HepG2 (cell line): ENCODE measurements around the gene PRPF38B. TPM values are rescaled to one million over a fixed set of nuclear protein-coding genes. Genes with fewer than 3 reads are reported as not detected.
"Not testable (repeated sequence)": the region's sequence is repeated elsewhere in the genome, so short reads cannot be mapped to it uniquely, and the experiment has no call there.

Experiments used
- ATAC-seq: fragments of 200-7000 bp; cut with Tn5 transposase; 3 replicates; pipeline ENCODE4 v1.9.1; 2020; ENCODE audit warnings: mild to moderate bottlenecking, moderate library complexity
- BruUV-seq: library from RNA; stranded (reverse); fragments of 400-500 nt; replicated peaks from 2 replicates; lab custom pipeline; 2021; lab: Mats Ljungman, UMichigan
- CTCF ChIA-PET: fragments of 300-600 bp; formaldehyde crosslinking; extraction: SDS; loops from one replicate; lab custom pipeline; 2021; ENCODE audit warnings: low total read pairs, inconsistent platforms, low intra/inter-chr PET ratio; lab: Yijun Ruan, JAX
- POLR2A ChIA-PET: fragments of 350-600 bp; sonication (Branson Sonifier 250); formaldehyde crosslinking; loops from one replicate; lab custom pipeline; 2020; ENCODE audit warnings: antibody characterized with exemption, inconsistent platforms; lab: Yijun Ruan, JAX
- DNase-seq: peaks from one replicate; pipeline ENCODE4 v3.0.0-alpha.2; 2015; ENCODE audit warnings: low spot score
- FAIRE-seq: peaks from 3 replicates; lab custom pipeline; 2011; peaks lifted over from hg19 to GRCh38; lab: Jason Lieb, UNC
- H2AFZ ChIP-seq: one replicate; pipeline ENCODE4 v1.6.1; 2011; ENCODE audit warnings: low read length, inconsistent platforms
- H3K27ac ChIP-seq: fragments of 300-600 bp; 3 replicates; pipeline ENCODE4 v1.8.0; 2011; ENCODE audit warnings: mixed run types, mild to moderate bottlenecking, mixed read lengths, low read length, inconsistent platforms; ENCODE audit not compliant: insufficient read depth; ENCODE audit errors: extremely low read length
- H3K27me3 ChIP-seq, 2 experiments: fragments of 200-600 bp in 1 of 2; 2 replicates in 1 of 2; 3 replicates in 1 of 2; pipeline versions ENCODE4 v1.6.0 to v1.8.0; 2011; ENCODE audit warnings: low read length in 2 of 2, mild to moderate bottlenecking in 2 of 2, moderate library complexity in 2 of 2, inconsistent platforms in 1 of 2; ENCODE audit not compliant: insufficient read depth in 2 of 2, control insufficient read depth in 1 of 2
- H3K36me3 ChIP-seq, 2 experiments: fragments of 200-600 bp in 1 of 2; replicated peaks in 1 of 2; 2 replicates in 1 of 2; 3 replicates in 1 of 2; pipeline versions ENCODE4 v1.5.1 to v1.8.0; 2011; ENCODE audit warnings: low read length in 2 of 2, inconsistent platforms in 1 of 2; ENCODE audit not compliant: insufficient read depth in 2 of 2, control insufficient read depth in 1 of 2
- H3K4me1 ChIP-seq: 2 replicates; pipeline ENCODE4 v1.5.1; 2012; ENCODE audit warnings: low read length, inconsistent platforms; ENCODE audit not compliant: insufficient read depth
- H3K4me2 ChIP-seq: 2 replicates; pipeline ENCODE4 v1.6.0; 2011; ENCODE audit warnings: low read depth, low read length, inconsistent platforms
- H3K4me3 ChIP-seq, 3 experiments: fragments of 200-600 bp in 1 of 3; sonication (generic), shearing (Covaris generic) in 1 of 3; replicated peaks in 1 of 3; 2 replicates each; pipeline ENCODE4 v1.5.1; 2011 to 2016; ENCODE audit warnings: low read length in 3 of 3, inconsistent platforms in 2 of 3, low read depth in 2 of 3, mild to moderate bottlenecking in 2 of 3, control low read depth in 1 of 3, mixed read lengths in 1 of 3; ENCODE audit not compliant: insufficient read depth in 1 of 3
- H3K79me2 ChIP-seq: one replicate; pipeline ENCODE4 v1.6.1; 2011; ENCODE audit warnings: low read length, inconsistent platforms; ENCODE audit not compliant: insufficient read depth
- H3K9ac ChIP-seq: 2 replicates; pipeline ENCODE4 v1.6.0; 2011; ENCODE audit warnings: mild to moderate bottlenecking, low read depth, low read length, inconsistent platforms; ENCODE audit not compliant: insufficient read depth
- H3K9me3 ChIP-seq: 2 replicates; pipeline ENCODE4 v1.5.1; 2012; ENCODE audit warnings: mild to moderate bottlenecking, low read length
- H4K20me1 ChIP-seq: 2 replicates; pipeline ENCODE4 v1.6.0; 2011; ENCODE audit warnings: inconsistent platforms, mild to moderate bottlenecking, low read length, moderate library complexity; ENCODE audit not compliant: insufficient read depth
- DDIT3 ChIP-seq: sonication (generic); formaldehyde crosslinking; IDR thresholded peaks from 2 replicates; pipeline ENCODE4 v1.4.0; 2020; ENCODE audit warnings: mild to moderate bottlenecking, missing genetic modification reagents
- FOXP1 ChIP-seq, 2 experiments: fragments of 450-650 bp in 1 of 2; IDR thresholded peaks; 2 replicates each; pipeline ENCODE4 v1.6.1; 2017 to 2018; ENCODE audit warnings: antibody characterized with exemption in 1 of 2
- IRF9 ChIP-seq: sonication (generic); formaldehyde crosslinking; IDR thresholded peaks from 2 replicates; pipeline ENCODE4 v1.8.0; 2022; ENCODE audit warnings: missing genetic modification reagents, mild to moderate bottlenecking, borderline replicate concordance
- KMT2A ChIP-seq: sonication (generic); formaldehyde crosslinking; IDR thresholded peaks from 2 replicates; pipeline ENCODE4 v1.4.0; 2020; ENCODE audit warnings: missing genetic modification reagents
- MXI1 ChIP-seq: IDR thresholded peaks from 3 replicates; pipeline ENCODE4 v1.6.1; 2012; ENCODE audit warnings: low read depth, low read length, inconsistent platforms, borderline replicate concordance
- PAX8 ChIP-seq: sonication (generic); formaldehyde crosslinking; IDR thresholded peaks from 2 replicates; pipeline ENCODE4 v1.8.0; 2022; ENCODE audit warnings: mild to moderate bottlenecking, missing genetic modification reagents, borderline replicate concordance
- SP2 ChIP-seq: sonication (generic); formaldehyde crosslinking; IDR thresholded peaks from 2 replicates; pipeline ENCODE4 v1.5.1; 2020; ENCODE audit warnings: mild to moderate bottlenecking, missing genetic modification reagents
- ZBTB8A ChIP-seq: sonication (generic); formaldehyde crosslinking; IDR thresholded peaks from 2 replicates; pipeline ENCODE4 v1.4.0; 2020; ENCODE audit warnings: mild to moderate bottlenecking, low read depth, missing genetic modification reagents, borderline replicate concordance
- ZNF207 ChIP-seq: fragments of 450-650 bp; IDR thresholded peaks from 2 replicates; pipeline ENCODE4 v1.6.1; 2016; ENCODE audit warnings: antibody characterized with exemption, borderline replicate concordance
- ZNF3 ChIP-seq: IDR thresholded peaks from 2 replicates; pipeline ENCODE4 v1.7.0; 2017; ENCODE audit warnings: inconsistent platforms
- ZNF34 ChIP-seq: sonication (generic); formaldehyde crosslinking; IDR thresholded peaks from 2 replicates; pipeline ENCODE4 v1.4.0; 2020; ENCODE audit warnings: mild to moderate bottlenecking, missing genetic modification reagents, borderline replicate concordance
- ZNF607 ChIP-seq: sonication (generic); formaldehyde crosslinking; IDR thresholded peaks from 2 replicates; pipeline ENCODE4 v1.5.1; 2020; ENCODE audit warnings: missing genetic modification reagents, mild to moderate bottlenecking, borderline replicate concordance
- WGBS: methylation state at CpG from one replicate; pipeline ENCODE4 v1.1.6; 2017; ENCODE audit warnings: low lambda C conversion rate; 5-methylcytosine and 5-hydroxymethylcytosine counted together
- in situ Hi-C: cut with HindIII; loops from 2 replicates; pipeline ENCODE4 v1.10.0; 2017; ENCODE audit warnings: low pct_unique_long_range_greater_than_20kb; ENCODE audit not compliant: extremely low pct_ligation_motif_present
- intact Hi-C: fragments of 100-400 bp; cut with micrococcal nuclease; formaldehyde crosslinking; loops from one replicate; pipeline ENCODE4 v1.10.0; 2022; ENCODE audit not compliant: unreplicated experiment
- polyA plus RNA-seq, 8 experiments: library from polyadenylated mRNA; depleted of rRNA in 3 of 8; stranded (reverse) in 7 of 8; unstranded in 1 of 8; fragments of >200 nt; fragmentation: Illumina TruSeq in 4 of 8; extraction: Trizol in 4 of 8; gene quantifications; 2 replicates each; pipeline versions ENCODE4 v1.2.1 to v1.2.3, GENCODE V29; 2011 to 2016; ENCODE audit warnings: low read depth in 4 of 8, missing spikeins in 1 of 8, mixed read lengths in 1 of 8; ENCODE audit not compliant: insufficient read depth in 1 of 8
- total RNA-seq, 5 experiments: library from RNA; depleted of rRNA; stranded (reverse); fragments of >200 nt; fragmentation: Illumina TruSeq; extraction: Trizol; gene quantifications; 2 replicates each; pipeline ENCODE4 v1.2.3, GENCODE V29; 2016; ENCODE audit warnings: low read depth in 1 of 5
- TF ChIP-seq, protein P1 (sequence below): sonication (generic); formaldehyde crosslinking; IDR thresholded peaks from 2 replicates; pipeline ENCODE4 v1.5.0; 2020; ENCODE audit warnings: mild to moderate bottlenecking, missing genetic modification reagents
- TF ChIP-seq, protein P2 (sequence below): IDR thresholded peaks from 2 replicates; pipeline ENCODE4 v1.6.1; 2016; ENCODE audit warnings: missing genetic modification reagents, missing compliant biosample characterization

PRPF38B gene
- total and polyA plus RNA-seq, 2 of the 13 experiments (the other 11 are each of a cell fraction or from before 2014, with no cell fraction given): 25.7 to 29.7 TPM

DNA sequence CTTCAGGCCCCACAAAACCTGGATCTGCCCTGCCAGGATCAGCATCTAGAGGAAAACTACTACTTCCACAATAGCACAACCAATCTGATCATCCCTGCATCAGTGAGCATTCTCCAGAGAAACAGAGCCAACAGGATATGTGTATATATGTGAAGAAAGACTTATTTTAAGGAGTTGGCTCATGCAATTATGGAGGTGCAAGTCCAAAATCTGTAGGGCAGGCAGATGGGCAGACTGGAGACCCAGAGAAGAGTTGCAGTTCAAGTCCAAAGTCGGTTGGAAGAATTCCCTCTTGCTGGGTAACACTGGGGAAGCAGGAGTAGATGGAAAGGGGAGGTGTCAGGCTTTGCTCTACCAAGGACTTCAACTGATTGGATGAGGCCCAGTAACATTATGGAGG, 26.3 kb upstream of the PRPF38B start:
- H3K79me2 ChIP-seq: no peaks in the 10 kb centered on the region
- H3K9me3 ChIP-seq: no peaks in the 10 kb centered on the region
- H3K27ac ChIP-seq: no peak overlapping the region
- ChIA-PET POLR2A (no interaction called here), CTCF (no interaction called here)
- intact Hi-C loops (no loop called here), in situ Hi-C loops (no loop called here)
- ATAC-seq (no peak), DNase-seq (no peak), FAIRE-seq (no peak)
- H4K20me1 ChIP-seq: no peaks in the 10 kb centered on the region
- H3K4me3 ChIP-seq: no peak overlapping the region
- H3K36me3 ChIP-seq: no peaks in the 10 kb centered on the region
- no peaks in the 10 kb centered on the region for H3K27me3 ChIP-seq
- WGBS: 7% methylated on average over 1 of the region's 1 CpG
- TF ChIP-seq PAX8 (CRISPR knock-in tag) (no peak), ZNF607 (CRISPR knock-in tag) (no peak), SP2 (CRISPR knock-in tag) (no peak), IRF9 (no peak), ZNF34 (CRISPR knock-in tag) (no peak), ZNF3 (CRISPR knock-in tag) (no peak), ZNF207 (no peak), MXI1 (no peak), KMT2A (CRISPR knock-in tag) (no peak), DDIT3 (CRISPR knock-in tag) (no peak), FOXP1 (IDR thresholded peaks at IDR 0.05) (no peak), FOXP1 (CRISPR knock-in tag; IDR thresholded peaks at IDR 0.05) (no peak), ZBTB8A (CRISPR knock-in tag) (no peak)
- TF ChIP-seq, protein P1, sequence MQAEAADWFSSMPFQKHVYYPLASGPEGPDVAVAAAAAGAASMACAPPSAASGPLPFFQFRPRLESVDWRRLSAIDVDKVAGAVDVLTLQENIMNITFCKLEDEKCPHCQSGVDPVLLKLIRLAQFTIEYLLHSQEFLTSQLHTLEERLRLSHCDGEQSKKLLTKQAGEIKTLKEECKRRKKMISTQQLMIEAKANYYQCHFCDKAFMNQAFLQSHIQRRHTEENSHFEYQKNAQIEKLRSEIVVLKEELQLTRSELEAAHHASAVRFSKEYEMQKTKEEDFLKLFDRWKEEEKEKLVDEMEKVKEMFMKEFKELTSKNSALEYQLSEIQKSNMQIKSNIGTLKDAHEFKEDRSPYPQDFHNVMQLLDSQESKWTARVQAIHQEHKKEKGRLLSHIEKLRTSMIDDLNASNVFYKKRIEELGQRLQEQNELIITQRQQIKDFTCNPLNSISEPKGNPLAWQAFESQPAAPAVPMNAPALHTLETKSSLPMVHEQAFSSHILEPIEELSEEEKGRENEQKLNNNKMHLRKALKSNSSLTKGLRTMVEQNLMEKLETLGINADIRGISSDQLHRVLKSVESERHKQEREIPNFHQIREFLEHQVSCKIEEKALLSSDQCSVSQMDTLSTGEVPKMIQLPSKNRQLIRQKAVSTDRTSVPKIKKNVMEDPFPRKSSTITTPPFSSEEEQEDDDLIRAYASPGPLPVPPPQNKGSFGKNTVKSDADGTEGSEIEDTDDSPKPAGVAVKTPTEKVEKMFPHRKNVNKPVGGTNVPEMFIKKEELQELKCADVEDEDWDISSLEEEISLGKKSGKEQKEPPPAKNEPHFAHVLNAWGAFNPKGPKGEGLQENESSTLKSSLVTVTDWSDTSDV: no peak
- TF ChIP-seq, protein P2, sequence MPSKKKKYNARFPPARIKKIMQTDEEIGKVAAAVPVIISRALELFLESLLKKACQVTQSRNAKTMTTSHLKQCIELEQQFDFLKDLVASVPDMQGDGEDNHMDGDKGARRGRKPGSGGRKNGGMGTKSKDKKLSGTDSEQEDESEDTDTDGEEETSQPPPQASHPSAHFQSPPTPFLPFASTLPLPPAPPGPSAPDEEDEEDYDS (CRISPR knock-in tag): no peak
- no peak overlapping the region for H3K4me2 ChIP-seq
- H3K9ac ChIP-seq: no peak overlapping the region
- no peak overlapping the region for H2AFZ ChIP-seq
- no TSS peak for BruUV-seq
- no peaks in the 10 kb centered on the region for H3K4me1 ChIP-seq

- BruUV-seq, H3K9me3 ChIP-seq, in situ Hi-C loops, POLR2A ChIA-PET, ATAC-seq, H3K27ac ChIP-seq, H3K4me1 ChIP-seq, H3K9ac ChIP-seq, intact Hi-C loops, FAIRE-seq, H3K36me3 ChIP-seq, H3K27me3 ChIP-seq, DNase-seq, H2AFZ ChIP-seq, CTCF ChIA-PET, H3K4me3 ChIP-seq, H3K79me2 ChIP-seq, H4K20me1 ChIP-seq, H3K4me2 ChIP-seq: not testable (repeated sequence)
- 84% methylated on average over 17 of the region's 28 CpGs for WGBS
Observed at GRCh38 chr1:108667422-108667821, 24.7 kb upstream of the PRPF38B start.
